H1 (cell line): Measurements from ENCODE around the gene ANO2. TPM values are rescaled to one million over a fixed set of nuclear protein-coding genes. Genes with fewer than 3 reads are reported as not detected.

ENCODE experiments used
- CTCF ChIA-PET: fragments of 300-600 bp; sonication (Branson Sonifier 250); formaldehyde crosslinking; loops from one replicate; lab custom pipeline; 2021; ENCODE audit not compliant: partially characterized antibody; lab: Charles Lee
- POLR2A ChIA-PET: fragments of 300-600 bp; sonication (Branson Sonifier 250); formaldehyde crosslinking; loops from one replicate; lab custom pipeline; 2021; ENCODE audit warnings: inconsistent platforms; ENCODE audit not compliant: partially characterized antibody; lab: Charles Lee
- DNase-seq, 2 experiments: peaks; one replicate each; pipeline versions ENCODE4 v3.0.0 to v3.0.0-alpha.2; 2010 to 2022; ENCODE audit warnings: low spot score in 2 of 2, low read depth in 1 of 2, mixed read lengths in 1 of 2
- FAIRE-seq: peaks from 2 replicates; lab custom pipeline; 2011; peaks lifted over from hg19 to GRCh38; lab: Jason Lieb, UNC
- H2AFZ ChIP-seq: 2 replicates; pipeline ENCODE4 v1.8.1; 2012; ENCODE audit warnings: low read length, inconsistent platforms
- H2AK5ac ChIP-seq: 2 replicates; pipeline ENCODE4 v1.6.1; 2013; ENCODE audit warnings: low read depth, low read length
- H2BK120ac ChIP-seq: replicated peaks from 2 replicates; pipeline ENCODE3; 2013; ENCODE audit warnings: low read depth, low read length, inconsistent platforms
- H2BK12ac ChIP-seq: 2 replicates; pipeline ENCODE4 v1.6.1; 2013; ENCODE audit warnings: low read depth, low read length
- H2BK15ac ChIP-seq: 2 replicates; pipeline ENCODE4 v1.6.1; 2013; ENCODE audit warnings: low read length
- H2BK20ac ChIP-seq: 2 replicates; pipeline ENCODE4 v1.6.1; 2013; ENCODE audit warnings: low read length
- H2BK5ac ChIP-seq: 2 replicates; pipeline ENCODE4 v1.6.1; 2013; ENCODE audit warnings: low read depth, low read length
- H3K14ac ChIP-seq: 2 replicates; pipeline ENCODE4 v1.6.1; 2013; ENCODE audit warnings: inconsistent platforms; ENCODE audit not compliant: insufficient read length
- H3K18ac ChIP-seq: 2 replicates; pipeline ENCODE4 v1.6.1; 2013; ENCODE audit warnings: low read length; ENCODE audit errors: extremely low read depth
- H3K23ac ChIP-seq: 2 replicates; pipeline ENCODE4 v1.6.1; 2013; ENCODE audit warnings: inconsistent platforms; ENCODE audit not compliant: insufficient read length
- H3K23me2 ChIP-seq: 2 replicates; pipeline ENCODE4 v1.6.1; 2013; ENCODE audit warnings: low read depth, low read length
- H3K27ac ChIP-seq: 2 replicates; pipeline ENCODE4 v1.6.1; 2011; ENCODE audit warnings: low read depth, low read length, inconsistent platforms
- H3K27me3 ChIP-seq, 4 experiments: replicated peaks in 1 of 4; 1 replicate in 1 of 4; 2 replicates in 3 of 4; pipeline versions ENCODE4 v1.6.1 to v1.8.1; 2011 to 2013; ENCODE audit warnings: low read length in 3 of 4, mild to moderate bottlenecking in 3 of 4, inconsistent platforms in 2 of 4, mixed read lengths in 2 of 4, moderate library complexity in 1 of 4; ENCODE audit not compliant: control insufficient read depth in 3 of 4, insufficient read depth in 3 of 4; ENCODE audit errors: extremely low read depth in 1 of 4
- H3K36me3 ChIP-seq, 4 experiments: 2 replicates each; pipeline versions ENCODE4 v1.6.1 to v1.8.1; 2011 to 2013; ENCODE audit warnings: mild to moderate bottlenecking in 4 of 4, low read length in 3 of 4, moderate library complexity in 2 of 4, control low read depth in 1 of 4, inconsistent platforms in 1 of 4; ENCODE audit not compliant: insufficient read depth in 4 of 4, control insufficient read depth in 2 of 4
- H3K4ac ChIP-seq: replicated peaks from 2 replicates; pipeline ENCODE3; 2013; ENCODE audit warnings: low read length, low read depth, mixed read lengths, inconsistent platforms; ENCODE audit not compliant: insufficient read length
- H3K4me1 ChIP-seq, 4 experiments: replicated peaks in 1 of 4; 1 replicate in 1 of 4; 2 replicates in 3 of 4; pipeline versions ENCODE4 v1.6.1 to v1.8.1; 2011 to 2013; ENCODE audit warnings: low read length in 3 of 4, inconsistent platforms in 2 of 4, mixed read lengths in 1 of 4; ENCODE audit not compliant: insufficient read depth in 4 of 4, control insufficient read depth in 3 of 4
- H3K4me2 ChIP-seq, 2 experiments: 2 replicates each; pipeline versions ENCODE4 v1.6.1 to v1.8.1; 2011 to 2013; ENCODE audit warnings: low read depth in 2 of 2, low read length in 2 of 2, control low read depth in 1 of 2, inconsistent platforms in 1 of 2, mild to moderate bottlenecking in 1 of 2; ENCODE audit not compliant: insufficient read depth in 1 of 2
- H3K4me3 ChIP-seq, 4 experiments: fragments of 200-600, 300-600 bp in 1 of 4; sonication (generic), shearing (Covaris generic), sonication (Bioruptor Twin) in 1 of 4; 2 replicates each; pipeline versions ENCODE4 v1.5.1 to v1.8.1; 2011 to 2016; ENCODE audit warnings: low read length in 4 of 4, low read depth in 3 of 4, control low read depth in 2 of 4, inconsistent platforms in 2 of 4, mild to moderate bottlenecking in 2 of 4, mixed read lengths in 1 of 4, moderate library complexity in 1 of 4; ENCODE audit not compliant: insufficient read depth in 2 of 4; ENCODE audit errors: extremely low read depth in 1 of 4
- H3K56ac ChIP-seq: replicated peaks from 2 replicates; pipeline ENCODE3; 2013; ENCODE audit warnings: low read depth, mild to moderate bottlenecking, mixed read lengths, low read length, inconsistent platforms; ENCODE audit not compliant: insufficient read length
- H3K79me1 ChIP-seq: 2 replicates; pipeline ENCODE4 v1.6.1; 2013; ENCODE audit warnings: low read depth, low read length, control low read depth
- H3K79me2 ChIP-seq, 2 experiments: 2 replicates each; pipeline versions ENCODE4 v1.6.1 to v1.8.1; 2012 to 2013; ENCODE audit warnings: low read length in 2 of 2, mild to moderate bottlenecking in 2 of 2, inconsistent platforms in 1 of 2; ENCODE audit not compliant: insufficient read depth in 2 of 2, control insufficient read depth in 1 of 2
- H3K9ac ChIP-seq, 4 experiments: replicated peaks in 1 of 4; 1 replicate in 1 of 4; 2 replicates in 3 of 4; pipeline versions ENCODE4 v1.6.1 to v1.8.1; 2011 to 2013; ENCODE audit warnings: low read depth in 3 of 4, low read length in 3 of 4, control low read depth in 2 of 4, mild to moderate bottlenecking in 2 of 4, moderate library complexity in 2 of 4, inconsistent platforms in 1 of 4; ENCODE audit errors: extremely low read depth in 1 of 4
- H3K9me3 ChIP-seq, 2 experiments: 2 replicates each; pipeline versions ENCODE4 v1.6.1 to v1.8.1; 2012 to 2013; ENCODE audit warnings: mild to moderate bottlenecking in 2 of 2, moderate library complexity in 2 of 2, control low read depth in 1 of 2, inconsistent platforms in 1 of 2, low read depth in 1 of 2, low read length in 1 of 2, mixed read lengths in 1 of 2; ENCODE audit not compliant: insufficient read depth in 2 of 2
- H4K20me1 ChIP-seq, 2 experiments: replicated peaks in 1 of 2; 2 replicates each; pipeline versions ENCODE3 to v1.8.1; 2011 to 2013; ENCODE audit warnings: inconsistent platforms in 2 of 2, low read length in 2 of 2, mild to moderate bottlenecking in 1 of 2; ENCODE audit not compliant: insufficient read depth in 2 of 2, control insufficient read depth in 1 of 2
- H4K5ac ChIP-seq: 2 replicates; pipeline ENCODE4 v1.6.1; 2013; ENCODE audit warnings: low read length, low read depth, mixed read lengths, inconsistent platforms; ENCODE audit not compliant: insufficient read length
- H4K8ac ChIP-seq: 2 replicates; pipeline ENCODE4 v1.8.0; 2013; ENCODE audit warnings: mild to moderate bottlenecking, moderate library complexity, low read length, inconsistent platforms; ENCODE audit not compliant: insufficient read depth; ENCODE audit errors: extremely low read depth
- H4K91ac ChIP-seq: replicated peaks from 2 replicates; pipeline ENCODE3; 2013; ENCODE audit warnings: low read length, mixed read lengths, inconsistent platforms; ENCODE audit not compliant: insufficient read length
- BCL11A ChIP-seq, 2 experiments: IDR thresholded peaks; one replicate each; pipeline ENCODE4 v1.6.1; 2011; ENCODE audit warnings: low read depth in 2 of 2, low read length in 2 of 2, mild to moderate bottlenecking in 2 of 2
- CBX5 ChIP-seq: fragments of 300-800, 300-1000 bp; sonication (generic); IDR thresholded peaks from 2 replicates; pipeline ENCODE4 v1.7.1; 2016; ENCODE audit warnings: antibody characterized with exemption, low read length, low read depth
- CBX8 ChIP-seq: fragments of 300-800, 300-1000 bp; sonication (generic); IDR thresholded peaks from 2 replicates; pipeline ENCODE4 v1.7.1; 2016; ENCODE audit warnings: low read depth, low read length, borderline replicate concordance
- CHD2 ChIP-seq: IDR thresholded peaks from 2 replicates; pipeline ENCODE4 v1.6.1; 2012; ENCODE audit warnings: low read length, improper control_type of control experiment
- CTCF ChIP-seq, 3 experiments: IDR thresholded peaks; 1 replicate in 2 of 3; 2 replicates in 1 of 3; pipeline versions ENCODE4 v1.5.1 to v1.6.1; 2011; ENCODE audit warnings: low read length in 3 of 3, mild to moderate bottlenecking in 3 of 3, inconsistent platforms in 2 of 3, low read depth in 1 of 3, moderate library complexity in 1 of 3; ENCODE audit not compliant: insufficient read depth in 1 of 3; ENCODE audit errors: control extremely low read depth in 1 of 3
- HDAC2 ChIP-seq, 2 experiments: fragments of 300-600 bp in 1 of 2; sonication (generic) in 1 of 2; IDR thresholded peaks; 2 replicates each; pipeline ENCODE4 v1.6.1; 2011 to 2012; ENCODE audit warnings: low read depth in 2 of 2, low read length in 2 of 2, mild to moderate bottlenecking in 2 of 2, moderate library complexity in 2 of 2, borderline replicate concordance in 1 of 2, inconsistent platforms in 1 of 2
- NANOG ChIP-seq: IDR thresholded peaks from 2 replicates; pipeline ENCODE4 v1.6.1; 2011; ENCODE audit warnings: low read length, low read depth, mild to moderate bottlenecking, inconsistent platforms; ENCODE audit not compliant: insufficient read depth, poor library complexity, severe bottlenecking
- RFX5 ChIP-seq: IDR thresholded peaks from 2 replicates; pipeline ENCODE4 v1.6.1; 2011; ENCODE audit warnings: low read depth, low read length, improper control_type of control experiment, borderline replicate concordance
- RNF2 ChIP-seq: fragments of 200-900, 300-1000 bp; sonication (generic); IDR thresholded peaks from 2 replicates; pipeline ENCODE4 v1.7.1; 2016; ENCODE audit warnings: borderline replicate concordance, low read depth, mild to moderate bottlenecking, antibody characterized with exemption, low read length; ENCODE audit not compliant: poor library complexity, severe bottlenecking; ENCODE audit errors: missing control alignments
- SRF ChIP-seq: IDR thresholded peaks from 2 replicates; pipeline ENCODE4 v1.6.1; 2011; ENCODE audit warnings: mild to moderate bottlenecking, low read depth, low read length, moderate library complexity
- ZNF274 ChIP-seq: IDR thresholded peaks from 2 replicates; pipeline ENCODE4 v1.7.0; 2012; ENCODE audit warnings: low read length, borderline replicate concordance; ENCODE audit errors: extremely low read depth
- WGBS, 2 experiments: shearing (Covaris generic) in 1 of 2; methylation state at CpG; one replicate each; pipeline versions ENCODE4 v1.1.6 to v1.1.7; 2013 to 2015; ENCODE audit warnings: low lambda C conversion rate in 2 of 2, mixed read lengths in 2 of 2, inconsistent platforms in 1 of 2, low coverage in 1 of 2, missing lambda C conversion rate in 1 of 2; ENCODE audit not compliant: insufficient replicate concordance in 2 of 2, insufficient coverage in 1 of 2, insufficient read length in 1 of 2; ENCODE audit errors: extremely low coverage in 1 of 2, missing lambda C conversion rate in 1 of 2; 5-methylcytosine and 5-hydroxymethylcytosine counted together
- polyA plus RNA-seq, 7 experiments: library from polyadenylated mRNA; depleted of rRNA in 3 of 7; stranded (reverse) in 5 of 7; unstranded in 2 of 7; fragments of >200 nt in 5 of 7; fragments of 200-250 nt in 2 of 7; gene quantifications; 1 replicate in 5 of 7; 2 replicates in 1 of 7; 4 replicates in 1 of 7; pipeline versions ENCODE4 v1.2.1 to v1.2.3, GENCODE V29; 2011 to 2013; ENCODE audit warnings: missing spikeins in 2 of 7, mixed read lengths in 2 of 7
- total RNA-seq: library from RNA; stranded (reverse); fragmentation: NEBNext Ultra II Directional; extraction: Animal tissue kit (Norgen Biotek cat#: 25700); gene quantifications from 2 replicates; pipeline ENCODE4 v1.2.1, GENCODE V29; 2021

ANO2 gene
- total and polyA plus RNA-seq, 2 of the 8 experiments (the other 6 are each of a cell fraction or from before 2014, with no cell fraction given): 1.9 to 5.5 TPM

GRCh38 chr12:5915511-5915910, 29.5 kb downstream of the ANO2 start:
- no peak overlapping the region for H4K8ac ChIP-seq
- H3K27ac ChIP-seq: no peak overlapping the region
- no peak overlapping the region for H4K5ac ChIP-seq
- WGBS, 2 experiments: 95% methylated on average over 4 of the region's 4 CpGs; no CpG with 5 or more reads in 1 of the 2 experiments
- no peak overlapping the region for H3K14ac ChIP-seq
- ChIA-PET CTCF (interaction anchor here (1.1 to 4.4 kb wide), 3 partner anchors 75 to 217 kb away, joined by 3 to 44 read pairs (median 26); no protein-coding TSS in a partner anchor), POLR2A (interaction anchor here (1.3 kb wide), 1 partner anchor 123 kb away, joined by 5 read pairs; no protein-coding TSS in a partner anchor)
- H4K20me1 ChIP-seq: no peaks in the 10 kb centered on the region
- no peak overlapping the region for H3K9ac ChIP-seq
- H3K56ac ChIP-seq: no peak overlapping the region
- H2BK5ac ChIP-seq: no peak overlapping the region
- H3K79me1 ChIP-seq: no peaks in the 10 kb centered on the region
- no peak overlapping the region for H3K4ac ChIP-seq
- H2BK15ac ChIP-seq: no peak overlapping the region
- H3K23ac ChIP-seq: no peak overlapping the region
- no peak overlapping the region for H3K4me3 ChIP-seq
- H4K91ac ChIP-seq: no peak overlapping the region
- no peaks in the 10 kb centered on the region for H3K4me1 ChIP-seq
- no peaks in the 10 kb centered on the region for H3K79me2 ChIP-seq
- no peak for DNase-seq
- no peaks in the 10 kb centered on the region for H3K23me2 ChIP-seq
- no peaks in the 10 kb centered on the region for H3K27me3 ChIP-seq
- H3K18ac ChIP-seq: no peak overlapping the region
- no peak overlapping the region for H2BK20ac ChIP-seq
- no peak overlapping the region for H2BK12ac ChIP-seq
- H2AFZ ChIP-seq: no peak overlapping the region
- H3K4me2 ChIP-seq: no peak overlapping the region
- no peaks in the 10 kb centered on the region for H3K9me3 ChIP-seq
- FAIRE-seq: no peak
- no peak overlapping the region for H2BK120ac ChIP-seq
- H3K36me3 ChIP-seq: no peaks in the 10 kb centered on the region
- no peak overlapping the region for H2AK5ac ChIP-seq
- TF ChIP-seq ZNF274 (no peak), CBX5 (no peak), SRF (no peak), RNF2 (no peak), RFX5 (no peak), CBX8 (no peak), CHD2 (no peak), BCL11A (IDR thresholded peaks at IDR 0.05; ENCODE audit: low read depth in 2 of 2, low read length in 2 of 2) (no peak), NANOG (no peak), HDAC2 (IDR thresholded peaks at IDR 0.05; ENCODE audit: borderline replicate concordance in 1 of 2, low read depth in 2 of 2, low read length in 2 of 2) (no peak), CTCF (IDR thresholded peaks at IDR 0.05; ENCODE audit: control extremely low read depth in 1 of 3, insufficient read depth in 1 of 3, low read depth in 1 of 3, low read length in 3 of 3) (no peak)
